Testis (tissue), 3 donors: ENCODE measurements around the gene GRIP2. TPM values are rescaled to one million over a fixed set of nuclear protein-coding genes. Genes with fewer than 3 reads are reported as not detected.

Source experiments
- DNase-seq: peaks from one replicate; pipeline ENCODE4 v3.0.0-alpha.2; 2019
- H3K27ac ChIP-seq, 2 donors: fragments of 200-600 bp; sonication (generic); one replicate each; pipeline ENCODE4 v1.5.1; 2019
- H3K27me3 ChIP-seq: fragments of 200-600 bp; sonication (generic); one replicate; pipeline ENCODE4 v1.5.1; 2019
- H3K36me3 ChIP-seq: fragments of 200-600 bp; sonication (generic); one replicate; pipeline ENCODE4 v1.5.1; 2017; ENCODE audit warnings: low read depth; ENCODE audit errors: missing control alignments
- H3K4me1 ChIP-seq: fragments of 200-600 bp; sonication (generic); one replicate; pipeline ENCODE4 v1.5.1; 2019
- H3K4me3 ChIP-seq, 2 donors: fragments of 200-600 bp; sonication (generic); one replicate each; pipeline ENCODE4 v1.5.1; 2017 to 2019
- H3K9me3 ChIP-seq: fragments of 200-600 bp; sonication (generic); one replicate; pipeline ENCODE4 v1.5.1; 2017
- CTCF ChIP-seq, 3 experiments: fragments of 450-650 bp in 2 of 3; fragments of 200-600 bp in 1 of 3; sonication (generic) in 1 of 3; IDR thresholded peaks; one replicate each; pipeline ENCODE4 v1.5.1; 2016 to 2019; ENCODE audit warnings: antibody characterized with exemption in 3 of 3, mild to moderate bottlenecking in 2 of 3, moderate library complexity in 1 of 3
- POLR2A ChIP-seq: fragments of 450-650 bp; IDR thresholded peaks from one replicate; pipeline ENCODE4 v1.6.1; 2017; ENCODE audit warnings: antibody characterized with exemption, mild to moderate bottlenecking, moderate library complexity
- WGBS, 2 donors: methylation state at CpG; one replicate each; pipeline ENCODE4 v1.1.5; 2018; 5-methylcytosine and 5-hydroxymethylcytosine counted together
- intact Hi-C: fragments of 100-400 bp; cut with DNase I; formaldehyde crosslinking; loops from one replicate; pipeline ENCODE4 v1.15.1; 2023; ENCODE audit warnings: low total_unique reads
- polyA plus RNA-seq: library from polyadenylated mRNA; stranded (reverse); fragments of 350-450 nt; fragmentation: Illumina TruSeq; extraction: RNeasy Lipid Tissue Mini Kit (QIAGEN cat#74804); gene quantifications from one replicate; pipeline ENCODE4 v1.2.3, GENCODE V29; 2014; ENCODE audit warnings: low read depth, low replicate concordance; ENCODE audit not compliant: insufficient read depth
- total RNA-seq, 2 donors: library from RNA; depleted of rRNA; stranded (reverse); fragments of >200 nt; gene quantifications; one replicate each; pipeline ENCODE4 v1.2.3, GENCODE V29; 2016

The GRIP2 gene
- total and polyA plus RNA-seq, 3 donors from 2014 or later = 2.4 to 3.2 (median 2.7) TPM

- H3K4me3 ChIP-seq = no peak overlapping the region
- no peaks in the 10 kb centered on the region for H3K36me3 ChIP-seq
- intact Hi-C loops = loop anchor here (5.0 kb wide), 1 partner anchor 38 kb away; no protein-coding TSS in a partner anchor
- peaks cover 4% of the 10 kb centered on the region for H3K4me1 ChIP-seq
- H3K27me3 ChIP-seq = no peaks in the 10 kb centered on the region
- no peaks in the 10 kb centered on the region for H3K9me3 ChIP-seq
- TF ChIP-seq CTCF (IDR thresholded peaks at IDR 0.05) = no peak
- no peak for TF ChIP-seq POLR2A
- no peak overlapping the region for H3K27ac ChIP-seq
- 89 to 95% methylated on average over 10 of the region's 10 CpGs for WGBS, 2 donors
- no peak for DNase-seq
These were observed 30.4 kb downstream of the GRIP2 start for GRCh38 chr3:14509796-14510100.

GRCh38 chr3:14508966-14509795, 31.0 kb downstream of the GRIP2 start:
- H3K9me3 ChIP-seq = no peaks in the 10 kb centered on the region
- 5 to 23% methylated on average over 4 to 18 of the region's 22 CpGs for WGBS, 2 donors
- H3K27ac ChIP-seq = no peak overlapping the region
- H3K4me1 ChIP-seq = peaks cover 4% of the 10 kb centered on the region
- H3K27me3 ChIP-seq = no peaks in the 10 kb centered on the region
- TF ChIP-seq POLR2A (no peak), CTCF (IDR thresholded peaks at IDR 0.05) (peak; percentile 73 to 100 (median 85))
- DNase-seq = peak; percentile 88
- intact Hi-C loops = no loop called here
- H3K36me3 ChIP-seq = no peaks in the 10 kb centered on the region
- H3K4me3 ChIP-seq = peak overlapping the region in 1 of 2 donors; percentile 33

- TF ChIP-seq CTCF (IDR thresholded peaks at IDR 0.05) (no peak), POLR2A (no peak)
- Histone ChIP-seq H3K4me1 (peaks cover 4% of the 10 kb centered on the region), H3K27me3 (no peaks in the 10 kb centered on the region), H3K9me3 (no peaks in the 10 kb centered on the region), H3K27ac (no peak overlapping the region), H3K36me3 (no peaks in the 10 kb centered on the region), H3K4me3 (no peak overlapping the region)
- 54 to 61% methylated on average over 3 of the region's 3 CpGs for WGBS, 2 donors
- no peak for DNase-seq
- intact Hi-C loops = no loop called here
These were observed 31.7 kb downstream of the GRIP2 start for GRCh38 chr3:14508505-14508819.

- H3K9me3 ChIP-seq = no peaks in the 10 kb centered on the region
- intact Hi-C loops = no loop called here
- TF ChIP-seq POLR2A = no peak
- TF ChIP-seq CTCF (IDR thresholded peaks at IDR 0.05) = no peak
- no peak for DNase-seq
- H3K4me3 ChIP-seq = no peak overlapping the region
- 87 to 91% methylated on average over 6 of the region's 6 CpGs for WGBS, 2 donors
- H3K4me1 ChIP-seq = peaks cover 4% of the 10 kb centered on the region
- H3K27ac ChIP-seq = no peak overlapping the region
- H3K27me3 ChIP-seq = no peaks in the 10 kb centered on the region
- no peaks in the 10 kb centered on the region for H3K36me3 ChIP-seq
These were observed 32.2 kb downstream of the GRIP2 start for GRCh38 chr3:14507757-14508504.
